Activated CD8-positive, alpha-beta memory T cell treated with anti-CD3 and anti-CD28 coated beads for 36 hours (primary cell): Measurements from ENCODE around the gene SLITRK3. TPM values are rescaled to one million over a fixed set of nuclear protein-coding genes. Genes with fewer than 3 reads are reported as not detected.

ENCODE experiments used
- total RNA-seq, 2 experiments: library from RNA; stranded (reverse); gene quantifications; one replicate each; pipeline ENCODE4 v1.2.3, GENCODE V29; 2021

SLITRK3 gene
- total RNA-seq, 2 experiments from 2014 or later, result not detected

Other genes with a start within 250 kb of the SLITRK3 start
- gene SI, start 117.9 kb downstream of the SLITRK3 start, total RNA-seq, result not detected